ENCODE data around the gene PSMD10. TPM values are rescaled to one million over a fixed set of nuclear protein-coding genes. Genes with fewer than 3 reads are reported as not detected.

PSMD10 gene
- total RNA-seq, 2 experiments from 2014 or later = 29.8 to 43.9 TPM

DNA sequence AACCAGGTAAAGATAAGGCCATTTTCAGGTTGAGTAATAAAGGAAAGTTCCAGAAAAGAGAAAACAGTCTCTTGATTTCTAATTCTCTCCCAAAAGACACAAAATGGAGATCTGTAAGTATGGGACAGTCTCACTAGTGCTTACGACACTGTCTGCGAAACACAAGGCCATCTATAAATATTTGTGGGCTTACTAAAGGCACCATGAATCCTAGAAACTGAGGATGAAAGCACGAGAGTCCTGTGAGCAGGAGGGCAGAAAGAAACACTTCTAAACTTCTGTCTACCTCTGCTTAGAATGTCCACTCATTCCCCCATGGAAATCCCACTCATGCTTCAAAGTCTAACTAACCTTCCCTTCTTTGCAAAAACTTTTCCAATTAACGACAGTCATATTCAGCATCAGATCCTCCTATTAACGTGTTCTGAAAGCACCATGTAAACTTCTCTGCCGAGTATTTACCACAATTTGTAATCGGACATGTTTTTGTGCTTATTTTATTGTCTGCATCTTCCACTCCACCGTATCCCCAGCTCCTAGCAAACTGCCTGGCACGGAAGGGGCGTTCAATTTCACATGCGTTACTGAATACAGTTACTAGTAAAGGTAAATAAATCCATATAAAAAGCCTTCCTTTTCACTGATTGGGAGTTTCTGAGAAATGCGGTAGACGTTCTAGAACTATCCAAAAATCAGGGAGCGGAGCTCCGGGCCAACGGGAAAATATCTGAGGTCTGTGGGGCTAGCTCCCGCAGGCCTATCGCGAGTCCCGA, 665 bp downstream of the PSMD10 start:
- Histone ChIP-seq H3K9me2 (ENCODE audit: insufficient read depth, low read length) (no peaks in the 10 kb centered on the region), H3K4me2 (ENCODE audit: low read length) (peak overlapping the region; percentile 95), H2AFZ (ENCODE audit: low read length) (peak overlapping the region; percentile 86), H3K4me3 (ENCODE audit: low read depth, low read length, poor library complexity, severe bottlenecking) (peak overlapping the region; percentile 83), H4K20me1 (ENCODE audit: insufficient read depth, low read length) (no peaks in the 10 kb centered on the region), H3K9me3 (ENCODE audit: low read length) (no peaks in the 10 kb centered on the region), H3K4me1 (ENCODE audit: insufficient read depth, low read length, poor library complexity, severe bottlenecking) (peaks cover 5% of the 10 kb centered on the region), H3K27ac (ENCODE audit: low read depth, low read length, poor library complexity, severe bottlenecking) (peak overlapping the region; percentile 55), H3K36me3 (ENCODE audit: insufficient read depth, low read length) (peaks cover 21% of the 10 kb centered on the region), H3K79me2 (ENCODE audit: insufficient read depth, low read depth, low read length) (peaks cover 24% of the 10 kb centered on the region)
- intact Hi-C loops (cut with micrococcal nuclease; ENCODE audit: unreplicated experiment) = loop anchor here (5.0 kb wide), 1 partner anchor 1478 kb away; the partner anchor contains the start of gene RADX
- CTCF ChIA-PET (ENCODE audit: unreplicated experiment) = no interaction called here
- DNase-seq (ENCODE audit: low spot score) = no peak
- POLR2A ChIA-PET = interaction anchor here (0.8 kb wide), 1 partner anchor 462 kb away, joined by 3 read pairs; the partner anchor contains the start of gene PRPS1
- TF ChIP-seq CTCF (conservative IDR thresholded peaks at IDR 0.05; ENCODE audit: low read length) = no peak
- TF ChIP-seq EZH2phosphoT487 (IDR thresholded peaks at IDR 0.05; ENCODE audit: borderline replicate concordance, low read depth, low read length) = no peak
- BruUV-seq (replicated peaks) = TSS peak; percentile 88

DNA sequence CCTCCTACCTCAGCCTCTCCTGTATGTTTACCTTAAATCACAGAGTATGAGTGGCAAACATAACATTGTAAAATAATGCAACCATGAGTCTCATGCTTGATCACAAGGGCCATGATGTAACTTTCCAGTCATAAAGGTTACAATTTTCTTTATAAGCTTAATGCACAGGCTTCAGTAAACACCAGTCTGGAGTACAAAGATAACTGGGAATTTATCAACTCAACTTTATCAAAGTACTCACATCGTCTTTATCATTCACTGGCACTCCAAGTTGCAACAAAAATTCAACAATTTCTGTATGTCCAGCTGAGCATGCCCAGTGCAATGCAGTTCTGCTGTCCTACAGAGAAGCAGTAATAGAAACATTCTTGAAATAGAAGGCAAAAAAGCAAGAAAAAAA, 2.8 kb downstream of the PSMD10 start:
- Histone ChIP-seq H4K20me1 (ENCODE audit: insufficient read depth, low read length) (no peaks in the 10 kb centered on the region), H3K9me3 (ENCODE audit: low read length) (no peaks in the 10 kb centered on the region), H3K4me3 (ENCODE audit: low read depth, low read length, poor library complexity, severe bottlenecking) (no peak overlapping the region), H3K27ac (ENCODE audit: low read depth, low read length, poor library complexity, severe bottlenecking) (no peak overlapping the region), H3K4me1 (ENCODE audit: insufficient read depth, low read length, poor library complexity, severe bottlenecking) (peaks cover 5% of the 10 kb centered on the region), H3K4me2 (ENCODE audit: low read length) (no peak overlapping the region), H3K9me2 (ENCODE audit: insufficient read depth, low read length) (no peaks in the 10 kb centered on the region), H3K79me2 (ENCODE audit: insufficient read depth, low read depth, low read length) (peaks cover 24% of the 10 kb centered on the region), H3K36me3 (ENCODE audit: insufficient read depth, low read length) (peaks cover 33% of the 10 kb centered on the region), H2AFZ (ENCODE audit: low read length) (no peak overlapping the region)
- TF ChIP-seq CTCF (conservative IDR thresholded peaks at IDR 0.05; ENCODE audit: low read length) (no peak), EZH2phosphoT487 (IDR thresholded peaks at IDR 0.05; ENCODE audit: borderline replicate concordance, low read depth, low read length) (no peak)
- no TSS peak for BruUV-seq (replicated peaks)
- ChIA-PET CTCF (ENCODE audit: unreplicated experiment) (no interaction called here), POLR2A (no interaction called here)
- no peak for DNase-seq (ENCODE audit: low spot score)
- intact Hi-C loops (cut with micrococcal nuclease; ENCODE audit: unreplicated experiment) = no loop called here

DNA sequence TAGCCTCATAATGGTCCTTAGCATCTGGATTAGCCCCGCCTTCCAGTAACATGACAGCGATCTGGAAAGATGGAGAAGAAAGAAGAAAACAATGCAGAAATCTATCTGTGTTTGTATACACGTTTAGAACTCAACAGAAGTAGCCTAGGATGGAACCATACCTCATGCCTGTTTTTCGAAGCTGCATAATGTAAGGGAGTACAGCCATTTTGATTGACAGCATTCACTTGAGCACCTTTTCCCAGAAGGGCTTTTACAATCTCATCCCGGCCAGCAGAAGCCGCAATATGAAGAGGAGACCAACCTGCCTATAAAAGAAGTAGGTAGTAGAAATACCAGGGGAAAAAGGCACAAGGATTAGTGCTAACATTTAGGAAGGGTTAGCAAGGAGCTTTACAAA, 3.5 kb downstream of the PSMD10 start:
- no TSS peak for BruUV-seq (replicated peaks)

More for the DNA sequence above, 3.5 kb downstream of the PSMD10 start:
- H3K79me2 ChIP-seq (ENCODE audit: insufficient read depth, low read depth, low read length) = peaks cover 24% of the 10 kb centered on the region
- no peaks in the 10 kb centered on the region for H4K20me1 ChIP-seq (ENCODE audit: insufficient read depth, low read length)
- no peak overlapping the region for H2AFZ ChIP-seq (ENCODE audit: low read length)
- ChIA-PET CTCF (ENCODE audit: unreplicated experiment) (no interaction called here), POLR2A (no interaction called here)
- no peaks in the 10 kb centered on the region for H3K9me2 ChIP-seq (ENCODE audit: insufficient read depth, low read length)
- H3K36me3 ChIP-seq (ENCODE audit: insufficient read depth, low read length) = peaks cover 33% of the 10 kb centered on the region
- TF ChIP-seq EZH2phosphoT487 (IDR thresholded peaks at IDR 0.05; ENCODE audit: borderline replicate concordance, low read depth, low read length) (no peak), CTCF (conservative IDR thresholded peaks at IDR 0.05; ENCODE audit: low read length) (no peak)
- H3K4me2 ChIP-seq (ENCODE audit: low read length) = no peak overlapping the region
- no peak overlapping the region for H3K27ac ChIP-seq (ENCODE audit: low read depth, low read length, poor library complexity, severe bottlenecking)
- H3K9me3 ChIP-seq (ENCODE audit: low read length) = no peaks in the 10 kb centered on the region
- no peak for DNase-seq (ENCODE audit: low spot score)
- peaks cover 5% of the 10 kb centered on the region for H3K4me1 ChIP-seq (ENCODE audit: insufficient read depth, low read length, poor library complexity, severe bottlenecking)
- no peak overlapping the region for H3K4me3 ChIP-seq (ENCODE audit: low read depth, low read length, poor library complexity, severe bottlenecking)
- intact Hi-C loops (cut with micrococcal nuclease; ENCODE audit: unreplicated experiment) = no loop called here
